HUES64 (cell line): ENCODE measurements around the gene SHISA9.
A peak's percentile ranks its signal among the peaks of the same experiment; 100 is the strongest.

Experiments
- H3K27ac ChIP-seq: 2 replicates; pipeline ENCODE4 v1.7.0; 2013; ENCODE audit warnings: low read depth, low read length, inconsistent platforms
- H3K27me3 ChIP-seq: 2 replicates; pipeline ENCODE4 v1.6.1; 2013; ENCODE audit warnings: mild to moderate bottlenecking, low read length; ENCODE audit not compliant: insufficient read depth
- H3K36me3 ChIP-seq: 2 replicates; pipeline ENCODE4 v1.6.1; 2013; ENCODE audit warnings: mild to moderate bottlenecking, low read length; ENCODE audit not compliant: insufficient read depth
- H3K4me1 ChIP-seq: 2 replicates; pipeline ENCODE4 v1.6.1; 2013; ENCODE audit warnings: mild to moderate bottlenecking, low read length, moderate library complexity; ENCODE audit not compliant: insufficient read depth
- H3K4me3 ChIP-seq: 2 replicates; pipeline ENCODE4 v1.5.1; 2013; ENCODE audit warnings: mild to moderate bottlenecking, low read length, moderate library complexity
- H3K9ac ChIP-seq: 2 replicates; pipeline ENCODE4 v1.6.1; 2013; ENCODE audit warnings: mild to moderate bottlenecking, low read depth, low read length
- H3K9me3 ChIP-seq: 2 replicates; pipeline ENCODE4 v1.6.1; 2013; ENCODE audit warnings: low read depth, low read length; ENCODE audit not compliant: insufficient read depth
- WGBS: fragments of 150-250, 120-280 bp; methylation state at CpG from one replicate; pipeline ENCODE4 v1.1.7; 2013; ENCODE audit warnings: missing lambda C conversion rate; 5-methylcytosine and 5-hydroxymethylcytosine counted together

Gene SHISA9

DNA sequence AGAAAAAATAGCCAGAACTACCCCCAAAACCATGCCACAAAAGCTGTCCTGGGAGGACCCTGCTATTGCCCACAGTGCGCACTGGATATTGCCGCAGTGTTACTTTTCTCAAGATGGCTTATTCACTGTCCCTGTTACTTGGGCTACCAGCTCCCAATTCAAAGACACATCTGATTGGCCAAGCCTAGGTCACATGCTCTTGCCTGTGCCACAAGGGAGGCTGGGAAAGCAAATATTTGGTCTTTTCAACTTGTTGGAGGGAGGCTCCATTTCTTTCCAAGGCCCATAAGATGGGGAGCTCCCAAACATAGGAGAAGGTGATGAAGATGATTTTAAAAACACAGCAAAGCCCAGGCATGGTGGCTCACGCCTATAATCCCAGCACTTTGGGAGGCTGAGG, 257.0 kb downstream of the SHISA9 start:
- H3K36me3 ChIP-seq, result no peaks in the 10 kb centered on the region
- H3K9me3 ChIP-seq, result no peaks in the 10 kb centered on the region
- WGBS, result 94% methylated on average over 3 of the region's 3 CpGs
- no peak overlapping the region for H3K9ac ChIP-seq
- H3K4me1 ChIP-seq, result peaks cover 38% of the 10 kb centered on the region; the same call in 1 of the 2 replicates
- H3K27me3 ChIP-seq, result no peaks in the 10 kb centered on the region
- H3K27ac ChIP-seq, result no peak overlapping the region
- no peak overlapping the region for H3K4me3 ChIP-seq

DNA sequence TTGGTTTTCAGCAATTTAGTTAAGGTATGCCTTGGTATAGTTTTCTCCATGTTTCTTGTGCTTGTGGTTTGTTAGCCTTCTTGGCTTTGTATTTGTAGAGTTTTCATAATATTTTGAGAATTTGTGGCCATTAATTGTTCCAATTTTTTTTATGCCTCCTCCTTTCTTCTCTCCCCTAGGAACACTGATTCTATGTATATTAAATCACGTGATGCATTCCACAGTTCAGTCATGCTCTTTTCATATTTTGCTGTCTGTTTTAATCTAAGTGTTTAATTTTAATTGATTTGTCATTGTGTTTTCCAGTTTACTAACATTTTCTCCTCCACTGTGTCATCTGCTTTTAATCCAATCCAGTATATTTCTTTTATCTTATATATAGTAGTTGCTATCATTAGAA, 263.6 kb downstream of the SHISA9 start:
- Histone ChIP-seq H3K9me3 (no peaks in the 10 kb centered on the region), H3K27me3 (no peaks in the 10 kb centered on the region), H3K4me1 (peaks cover 20% of the 10 kb centered on the region), H3K9ac (no peak overlapping the region), H3K27ac (no peak overlapping the region), H3K36me3 (no peaks in the 10 kb centered on the region), H3K4me3 (no peak overlapping the region)
- WGBS, result 100% methylated on average over 1 of the region's 1 CpG

- 0 out of 2 replicates have a peak overlapping the region, but pooled peaks have one; percentile 5 for H3K27ac ChIP-seq
- no peaks in the 10 kb centered on the region for H3K27me3 ChIP-seq
- H3K9me3 ChIP-seq, result no peaks in the 10 kb centered on the region
- peak overlapping the region; percentile 14; the same call in 1 of the 2 replicates for H3K4me3 ChIP-seq
- WGBS, result 63% methylated on average over 4 of the region's 4 CpGs
- H3K4me1 ChIP-seq, result peaks cover 16% of the 10 kb centered on the region
- no peak overlapping the region for H3K9ac ChIP-seq
- H3K36me3 ChIP-seq, result no peaks in the 10 kb centered on the region
Measured at GRCh38 chr16:13168091-13168572, 266.7 kb downstream of the SHISA9 start.

- no peak overlapping the region for H3K9ac ChIP-seq
- H3K9me3 ChIP-seq, result no peaks in the 10 kb centered on the region
- no peak overlapping the region for H3K27ac ChIP-seq
- H3K27me3 ChIP-seq, result no peaks in the 10 kb centered on the region
- peaks cover 17% of the 10 kb centered on the region for H3K4me1 ChIP-seq
- 53% methylated on average over 4 of the region's 4 CpGs for WGBS
- no peak overlapping the region for H3K4me3 ChIP-seq
- H3K36me3 ChIP-seq, result no peaks in the 10 kb centered on the region
Measured at GRCh38 chr16:13171313-13171712, 269.9 kb downstream of the SHISA9 start.

DNA sequence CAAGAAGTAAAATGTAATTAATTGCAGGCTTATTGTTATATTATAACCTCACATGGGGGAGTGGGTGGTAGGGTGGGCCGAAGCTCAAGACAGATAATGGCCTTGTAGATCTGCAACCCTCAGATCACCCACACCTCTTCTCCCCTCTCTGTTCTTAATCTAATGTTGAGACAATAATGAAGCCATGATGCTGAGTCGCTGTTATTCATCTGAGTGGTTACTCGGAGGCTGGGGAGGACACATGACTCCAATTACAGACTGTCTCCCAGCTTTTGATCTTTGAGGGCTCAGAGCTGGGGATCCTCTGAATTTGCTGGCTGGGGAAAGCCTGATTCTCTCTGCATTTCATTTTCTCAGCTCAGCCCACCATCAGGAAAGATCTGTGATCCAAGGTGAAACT, 275.3 kb downstream of the SHISA9 start:
- Histone ChIP-seq H3K9ac (no peak overlapping the region), H3K27me3 (no peaks in the 10 kb centered on the region), H3K4me3 (no peak overlapping the region), H3K4me1 (peaks cover 9% of the 10 kb centered on the region; the same call in 1 of the 2 replicates), H3K27ac (no peak overlapping the region), H3K36me3 (no peaks in the 10 kb centered on the region), H3K9me3 (no peaks in the 10 kb centered on the region)
- 82% methylated on average over 2 of the region's 3 CpGs for whole genome bisulfite sequencing

- 89% methylated on average over 8 of the region's 8 CpGs for WGBS
- Histone ChIP-seq H3K9me3 (no peaks in the 10 kb centered on the region), H3K9ac (no peak overlapping the region), H3K27me3 (no peaks in the 10 kb centered on the region), H3K36me3 (no peaks in the 10 kb centered on the region), H3K4me3 (no peak overlapping the region), H3K27ac (no peak overlapping the region), H3K4me1 (peaks cover 8% of the 10 kb centered on the region; the same call in 1 of the 2 replicates)
Measured at GRCh38 chr16:13178318-13178717, 276.9 kb downstream of the SHISA9 start.

DNA sequence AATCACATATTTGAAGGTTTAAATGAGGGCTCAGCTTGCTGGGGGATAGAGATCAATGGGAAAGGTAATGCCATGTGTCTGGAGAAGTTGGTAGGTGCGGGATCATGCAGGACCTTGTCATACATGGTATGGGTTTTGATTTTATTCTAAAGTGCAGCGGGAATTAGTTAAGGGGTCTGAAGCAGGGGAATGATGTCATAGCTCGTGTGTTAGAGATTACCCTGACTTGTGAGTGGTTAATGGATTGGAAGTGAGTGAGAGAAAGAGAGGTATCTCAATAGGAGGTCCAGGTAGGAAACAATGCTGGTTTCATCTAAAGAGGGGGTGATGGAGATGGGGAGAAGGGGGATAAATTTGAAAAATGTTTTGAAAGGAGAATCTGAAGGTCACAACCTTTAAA, 280.0 kb downstream of the SHISA9 start:
- H3K27me3 ChIP-seq, result no peaks in the 10 kb centered on the region
- H3K9me3 ChIP-seq, result no peaks in the 10 kb centered on the region
- H3K36me3 ChIP-seq, result no peaks in the 10 kb centered on the region
- peaks cover 6% of the 10 kb centered on the region; the same call in 1 of the 2 replicates for H3K4me1 ChIP-seq
- no peak overlapping the region for H3K27ac ChIP-seq
- no peak overlapping the region for H3K4me3 ChIP-seq
- no peak overlapping the region for H3K9ac ChIP-seq
- 93% methylated on average over 3 of the region's 3 CpGs for WGBS

DNA sequence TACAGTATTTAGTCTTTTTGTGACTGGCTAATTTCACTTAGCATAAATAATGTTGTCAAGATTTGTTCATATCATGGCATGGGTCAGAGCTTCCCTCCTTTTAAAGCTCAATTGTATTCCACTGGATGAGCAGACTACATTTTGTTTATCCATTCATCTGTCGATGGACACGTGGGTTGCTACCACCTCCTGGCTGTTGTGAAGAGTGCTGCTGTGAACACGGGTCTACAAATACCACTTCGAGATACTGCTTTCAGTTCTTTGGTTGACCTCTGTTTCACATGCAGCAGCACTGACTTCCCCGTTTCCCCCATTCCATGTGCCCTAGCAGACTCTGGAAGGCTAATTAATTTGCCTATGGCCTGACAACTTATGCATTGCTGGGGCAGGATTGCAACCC, 285.4 kb downstream of the SHISA9 start:
- Histone ChIP-seq H3K9me3 (no peaks in the 10 kb centered on the region), H3K27me3 (no peaks in the 10 kb centered on the region), H3K36me3 (no peaks in the 10 kb centered on the region), H3K9ac (no peak overlapping the region), H3K4me3 (no peak overlapping the region), H3K4me1 (no peaks in the 10 kb centered on the region), H3K27ac (no peak overlapping the region)
- WGBS, result 75% methylated on average over 5 of the region's 5 CpGs

GRCh38 chr16:13189250-13189649, 287.9 kb downstream of the SHISA9 start:
- H3K9ac ChIP-seq, result no peak overlapping the region
- no peaks in the 10 kb centered on the region for H3K9me3 ChIP-seq
- 93% methylated on average over 7 of the region's 7 CpGs for WGBS
- no peaks in the 10 kb centered on the region for H3K36me3 ChIP-seq
- H3K27ac ChIP-seq, result no peak overlapping the region
- H3K27me3 ChIP-seq, result no peaks in the 10 kb centered on the region
- no peak overlapping the region for H3K4me3 ChIP-seq
- H3K4me1 ChIP-seq, result no peaks in the 10 kb centered on the region

GRCh38 chr16:13193721-13194120, 292.3 kb downstream of the SHISA9 start:
- Histone ChIP-seq H3K36me3 (no peaks in the 10 kb centered on the region), H3K9ac (no peak overlapping the region), H3K4me1 (no peaks in the 10 kb centered on the region), H3K9me3 (no peaks in the 10 kb centered on the region), H3K4me3 (no peak overlapping the region), H3K27me3 (no peaks in the 10 kb centered on the region), H3K27ac (no peak overlapping the region)
- WGBS, result 69% methylated on average over 1 of the region's 1 CpG

- Histone ChIP-seq H3K4me3 (no peak overlapping the region), H3K4me1 (no peaks in the 10 kb centered on the region), H3K27me3 (no peaks in the 10 kb centered on the region), H3K9me3 (no peaks in the 10 kb centered on the region), H3K36me3 (no peaks in the 10 kb centered on the region), H3K9ac (no peak overlapping the region), H3K27ac (no peak overlapping the region)
- 94% methylated on average over 2 of the region's 2 CpGs for WGBS
Measured at GRCh38 chr16:13194766-13195165, 293.4 kb downstream of the SHISA9 start.

DNA sequence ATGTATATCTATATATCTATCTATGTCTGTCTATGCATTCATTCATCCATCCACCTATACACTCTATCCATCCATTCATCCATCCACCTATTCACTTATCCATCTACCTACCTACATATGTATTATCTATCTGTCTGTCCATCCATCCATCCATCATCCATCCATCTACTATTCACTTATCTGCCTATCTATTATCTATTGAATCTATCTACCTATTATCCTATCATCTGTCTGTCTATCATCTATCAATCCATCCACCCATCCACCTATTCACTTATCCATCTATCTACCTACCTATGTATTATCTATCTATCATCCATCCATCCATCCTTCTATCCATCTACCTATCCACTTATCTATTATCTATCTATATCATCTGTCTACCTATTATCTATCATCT, 302.3 kb downstream of the SHISA9 start:
- H3K9ac ChIP-seq, result no peak overlapping the region
- no peaks in the 10 kb centered on the region for H3K9me3 ChIP-seq
- no peaks in the 10 kb centered on the region for H3K36me3 ChIP-seq
- no peaks in the 10 kb centered on the region for H3K27me3 ChIP-seq
- no peak overlapping the region for H3K27ac ChIP-seq
- H3K4me1 ChIP-seq, result no peaks in the 10 kb centered on the region
- H3K4me3 ChIP-seq, result no peak overlapping the region
